K562 (cell line): ENCODE measurements around the gene DOCK3. TPM values are rescaled to one million over a fixed set of nuclear protein-coding genes. Genes with fewer than 3 reads are reported as not detected.

Source experiments
- GTF3C2 ChIP-seq: IDR thresholded peaks from 3 replicates; pipeline ENCODE4 v1.6.1; 2011; ENCODE audit warnings: borderline replicate concordance, mild to moderate bottlenecking, moderate library complexity; ENCODE audit not compliant: insufficient read length; ENCODE audit errors: extremely low read depth
- JUND ChIP-seq, 2 experiments: IDR thresholded peaks; 2 replicates in 1 of 2; 3 replicates in 1 of 2; pipeline ENCODE4 v1.6.1; 2011; ENCODE audit warnings: borderline replicate concordance in 2 of 2, low read depth in 2 of 2, low read length in 2 of 2, improper control_type of control experiment in 1 of 2, missing biosample characterization in 1 of 2, missing genetic modification characterization in 1 of 2, missing genetic modification reagents in 1 of 2
- KHSRP ChIP-seq: fragments of 450-650 bp; IDR thresholded peaks from 2 replicates; pipeline ENCODE4 v1.6.1; 2017
- KLF1 ChIP-seq: fragments of 450-650 bp; IDR thresholded peaks from 2 replicates; pipeline ENCODE4 v1.6.1; 2016; ENCODE audit warnings: missing genetic modification characterization, missing compliant biosample characterization
- MXI1 ChIP-seq: IDR thresholded peaks from 2 replicates; pipeline ENCODE4 v1.6.1; 2011; ENCODE audit warnings: low read depth, mild to moderate bottlenecking, improper control_type of control experiment, low read length
- TAL1 ChIP-seq: fragments of 450-650 bp; IDR thresholded peaks from 2 replicates; pipeline ENCODE4 v1.6.1; 2016; ENCODE audit warnings: mild to moderate bottlenecking
- polyA plus RNA-seq, 8 experiments: library from polyadenylated mRNA; depleted of rRNA in 4 of 8; stranded (reverse) in 5 of 8; unstranded in 3 of 8; fragments of >200 nt; fragmentation: Nextera tagmentation in 2 of 8; fragmentation: Illumina TruSeq in 1 of 8; extraction: Ambion mirVana in 2 of 8; extraction: Trizol in 1 of 8; gene quantifications; 2 replicates each; pipeline versions ENCODE4 v1.2.1 to v1.2.3, GENCODE V29; 2011 to 2014; ENCODE audit warnings: inconsistent platforms in 1 of 8, missing spikeins in 1 of 8
- total RNA-seq, 7 experiments: library from RNA; depleted of rRNA in 6 of 7; stranded (reverse); fragments of >200 nt in 6 of 7; fragmentation: Illumina TruSeq in 2 of 7; extraction: Trizol in 2 of 7; gene quantifications; 2 replicates each; pipeline versions ENCODE4 v1.2.1 to v1.2.3, GENCODE V29; 2011 to 2021; ENCODE audit warnings: low replicate concordance in 1 of 7
- TF ChIP-seq, protein P1 (sequence below): sonication (generic); formaldehyde crosslinking; IDR thresholded peaks from 2 replicates; pipeline ENCODE4 v1.8.1; 2023; ENCODE audit warnings: mild to moderate bottlenecking, missing genetic modification reagents
- TF ChIP-seq, protein P2 (sequence below): sonication (generic); formaldehyde crosslinking; IDR thresholded peaks from 2 replicates; pipeline ENCODE4 v1.8.1; 2022; ENCODE audit warnings: missing genetic modification reagents

The DOCK3 gene
- total and polyA plus RNA-seq, 9 of the 15 experiments (the other 6 are each of a cell fraction or from before 2014, with no cell fraction given) = under 0.01 to 0.03 (median 0.01) TPM; not detected in 4

DNA sequence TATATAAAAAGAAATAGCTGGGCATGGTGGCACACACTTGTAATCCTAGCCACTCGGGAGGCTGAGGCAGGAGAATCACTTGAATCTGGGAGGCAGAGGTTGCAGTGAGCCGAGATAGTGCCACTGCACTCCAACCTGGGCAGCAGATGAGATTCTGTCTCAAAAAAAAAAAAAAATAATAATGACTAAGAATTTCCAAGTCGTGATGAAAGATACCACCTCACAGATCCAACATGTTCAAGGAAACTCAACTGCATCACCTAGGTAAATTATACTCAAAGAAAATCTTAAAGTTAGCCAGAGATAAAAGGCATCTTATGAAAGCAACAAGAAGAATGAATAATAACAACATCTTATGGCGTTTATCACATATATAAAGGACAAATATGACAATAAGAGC is 50.1 kb downstream of the DOCK3 start (continued):
- TF ChIP-seq, protein P1, sequence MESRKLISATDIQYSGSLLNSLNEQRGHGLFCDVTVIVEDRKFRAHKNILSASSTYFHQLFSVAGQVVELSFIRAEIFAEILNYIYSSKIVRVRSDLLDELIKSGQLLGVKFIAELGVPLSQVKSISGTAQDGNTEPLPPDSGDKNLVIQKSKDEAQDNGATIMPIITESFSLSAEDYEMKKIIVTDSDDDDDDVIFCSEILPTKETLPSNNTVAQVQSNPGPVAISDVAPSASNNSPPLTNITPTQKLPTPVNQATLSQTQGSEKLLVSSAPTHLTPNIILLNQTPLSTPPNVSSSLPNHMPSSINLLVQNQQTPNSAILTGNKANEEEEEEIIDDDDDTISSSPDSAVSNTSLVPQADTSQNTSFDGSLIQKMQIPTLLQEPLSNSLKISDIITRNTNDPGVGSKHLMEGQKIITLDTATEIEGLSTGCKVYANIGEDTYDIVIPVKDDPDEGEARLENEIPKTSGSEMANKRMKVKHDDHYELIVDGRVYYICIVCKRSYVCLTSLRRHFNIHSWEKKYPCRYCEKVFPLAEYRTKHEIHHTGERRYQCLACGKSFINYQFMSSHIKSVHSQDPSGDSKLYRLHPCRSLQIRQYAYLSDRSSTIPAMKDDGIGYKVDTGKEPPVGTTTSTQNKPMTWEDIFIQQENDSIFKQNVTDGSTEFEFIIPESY (CRISPR knock-in tag) = no peak
- TF ChIP-seq KLF1 (tag) (no peak), TAL1 (no peak), MXI1 (no peak), KHSRP (no peak), GTF3C2 (no peak), JUND (IDR thresholded peaks at IDR 0.05; ENCODE audit: borderline replicate concordance, low read depth, low read length) (no peak), JUND (tag; IDR thresholded peaks at IDR 0.05; ENCODE audit: borderline replicate concordance, low read depth, low read length) (no peak)
- TF ChIP-seq, protein P2, sequence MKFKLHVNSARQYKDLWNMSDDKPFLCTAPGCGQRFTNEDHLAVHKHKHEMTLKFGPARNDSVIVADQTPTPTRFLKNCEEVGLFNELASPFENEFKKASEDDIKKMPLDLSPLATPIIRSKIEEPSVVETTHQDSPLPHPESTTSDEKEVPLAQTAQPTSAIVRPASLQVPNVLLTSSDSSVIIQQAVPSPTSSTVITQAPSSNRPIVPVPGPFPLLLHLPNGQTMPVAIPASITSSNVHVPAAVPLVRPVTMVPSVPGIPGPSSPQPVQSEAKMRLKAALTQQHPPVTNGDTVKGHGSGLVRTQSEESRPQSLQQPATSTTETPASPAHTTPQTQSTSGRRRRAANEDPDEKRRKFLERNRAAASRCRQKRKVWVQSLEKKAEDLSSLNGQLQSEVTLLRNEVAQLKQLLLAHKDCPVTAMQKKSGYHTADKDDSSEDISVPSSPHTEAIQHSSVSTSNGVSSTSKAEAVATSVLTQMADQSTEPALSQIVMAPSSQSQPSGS (CRISPR knock-in tag) = no peak
